KG1 (cell line): Measurements from ENCODE around the gene AMOTL2.
A peak's percentile ranks its signal among the peaks of the same experiment; 100 is the strongest.

Experiments
- DNase-seq: peaks from one replicate; lab custom pipeline; 2025; lab: John Stamatoyannopoulos, UW

The AMOTL2 gene

GRCh38 chr3:134315286-134316106 is 58.8 kb downstream of the AMOTL2 start:
- DNase-seq, result no peak

- DNase-seq, result no peak
These were observed 59.5 kb downstream of the AMOTL2 start for GRCh38 chr3:134314588-134315285.

GRCh38 chr3:134313847-134314587 is 60.2 kb downstream of the AMOTL2 start:
- no peak for DNase-seq

- no peak for DNase-seq
These were observed 61.1 kb downstream of the AMOTL2 start for GRCh38 chr3:134312873-134313846.

GRCh38 chr3:134312072-134312872 is 62.0 kb downstream of the AMOTL2 start:
- DNase-seq, result no peak

- DNase-seq, result no peak
These were observed 62.6 kb downstream of the AMOTL2 start for GRCh38 chr3:134311693-134312071.

- DNase-seq, result no peak
These were observed 63.0 kb downstream of the AMOTL2 start for GRCh38 chr3:134311265-134311664.

- no peak for DNase-seq
These were observed 64.1 kb downstream of the AMOTL2 start for GRCh38 chr3:134309987-134310700.

- DNase-seq, result peak; percentile 23
These were observed 65.8 kb downstream of the AMOTL2 start for GRCh38 chr3:134308350-134308891.

- no peak for DNase-seq
These were observed 66.8 kb downstream of the AMOTL2 start for GRCh38 chr3:134307425-134307824.

- DNase-seq, result no peak
These were observed 67.9 kb downstream of the AMOTL2 start for GRCh38 chr3:134306320-134306719.
